Type B pancreatic cell (in vitro differentiated cells): Measurements from ENCODE around the gene ZWILCH. TPM values are rescaled to one million over a fixed set of nuclear protein-coding genes. Genes with fewer than 3 reads are reported as not detected.

ENCODE experiments used
- DNase-seq: peaks from one replicate; pipeline ENCODE4 v3.0.0; 2021; ENCODE audit warnings: mixed read lengths; ENCODE audit not compliant: unreplicated experiment; ENCODE audit errors: extremely low spot score
- H3K27ac Mint-ChIP-seq: 2 replicates; pipeline ENCODE4 v1.8.0; 2021; ENCODE audit warnings: mild to moderate bottlenecking, mixed read lengths
- H3K27me3 Mint-ChIP-seq: 2 replicates; pipeline ENCODE4 v1.8.0; 2021; ENCODE audit warnings: mixed read lengths
- H3K36me3 Mint-ChIP-seq: 2 replicates; pipeline ENCODE4 v1.8.0; 2021; ENCODE audit warnings: mixed read lengths
- H3K4me1 Mint-ChIP-seq: one replicate; pipeline ENCODE4 v1.8.0; 2021; ENCODE audit warnings: mixed read lengths; ENCODE audit not compliant: unreplicated experiment
- H3K4me3 Mint-ChIP-seq: 2 replicates; pipeline ENCODE4 v1.8.0; 2021; ENCODE audit warnings: mild to moderate bottlenecking, mixed read lengths
- H3K9me3 Mint-ChIP-seq: 2 replicates; pipeline ENCODE4 v1.8.0; 2021; ENCODE audit warnings: mixed read lengths
- microRNA-seq: library from miRNA; unstranded; fragments of <30 nt; microRNA quantifications from one replicate; pipeline ENCODE4, GENCODE V29; 2020
- total RNA-seq: library from RNA; stranded (reverse); gene quantifications from 2 replicates; pipeline ENCODE4 v1.2.1, GENCODE V29; 2021; ENCODE audit warnings: low replicate concordance
- TF ChIP-seq, protein P1 (sequence below): fragments of 200-600 bp; sonication (generic); conservative IDR thresholded peaks from 2 replicates; pipeline ENCODE4 v1.5.0; 2021; ENCODE audit warnings: antibody characterized with exemption, mild to moderate bottlenecking

The ZWILCH gene
- total RNA-seq, 1 donor from 2014 or later = 23.2 TPM

DNA sequence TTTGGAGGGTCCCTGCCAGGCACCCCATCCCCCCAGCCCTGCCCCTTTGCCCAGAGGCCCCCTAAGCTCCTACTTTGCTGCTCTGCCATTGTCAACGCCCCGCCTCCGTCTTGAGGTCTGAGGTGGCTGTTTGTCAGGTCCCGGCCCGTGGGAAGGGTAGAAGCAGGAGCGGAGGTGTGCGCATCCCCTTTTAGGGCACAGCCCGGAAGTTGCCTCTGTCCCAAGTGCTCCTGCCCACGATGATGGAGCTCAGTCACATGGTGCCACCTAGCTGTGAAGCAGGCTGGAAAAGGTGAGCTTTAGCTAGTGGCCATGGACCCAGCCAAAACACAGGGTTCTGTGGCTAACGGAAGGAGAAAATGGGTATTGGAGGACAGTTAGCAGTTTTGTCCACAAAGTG lies 89.2 kb downstream of the ZWILCH start:
- H3K4me1 Mint-ChIP-seq = peaks cover 16% of the 10 kb centered on the region
- TF ChIP-seq, protein P1, sequence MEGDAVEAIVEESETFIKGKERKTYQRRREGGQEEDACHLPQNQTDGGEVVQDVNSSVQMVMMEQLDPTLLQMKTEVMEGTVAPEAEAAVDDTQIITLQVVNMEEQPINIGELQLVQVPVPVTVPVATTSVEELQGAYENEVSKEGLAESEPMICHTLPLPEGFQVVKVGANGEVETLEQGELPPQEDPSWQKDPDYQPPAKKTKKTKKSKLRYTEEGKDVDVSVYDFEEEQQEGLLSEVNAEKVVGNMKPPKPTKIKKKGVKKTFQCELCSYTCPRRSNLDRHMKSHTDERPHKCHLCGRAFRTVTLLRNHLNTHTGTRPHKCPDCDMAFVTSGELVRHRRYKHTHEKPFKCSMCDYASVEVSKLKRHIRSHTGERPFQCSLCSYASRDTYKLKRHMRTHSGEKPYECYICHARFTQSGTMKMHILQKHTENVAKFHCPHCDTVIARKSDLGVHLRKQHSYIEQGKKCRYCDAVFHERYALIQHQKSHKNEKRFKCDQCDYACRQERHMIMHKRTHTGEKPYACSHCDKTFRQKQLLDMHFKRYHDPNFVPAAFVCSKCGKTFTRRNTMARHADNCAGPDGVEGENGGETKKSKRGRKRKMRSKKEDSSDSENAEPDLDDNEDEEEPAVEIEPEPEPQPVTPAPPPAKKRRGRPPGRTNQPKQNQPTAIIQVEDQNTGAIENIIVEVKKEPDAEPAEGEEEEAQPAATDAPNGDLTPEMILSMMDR = no peak
- no peaks in the 10 kb centered on the region for H3K36me3 Mint-ChIP-seq
- DNase-seq = no peak
- no peak overlapping the region for H3K4me3 Mint-ChIP-seq
- no peak overlapping the region for H3K27ac Mint-ChIP-seq
- no peaks in the 10 kb centered on the region for H3K9me3 Mint-ChIP-seq
- H3K27me3 Mint-ChIP-seq = peaks cover 16% of the 10 kb centered on the region

DNA sequence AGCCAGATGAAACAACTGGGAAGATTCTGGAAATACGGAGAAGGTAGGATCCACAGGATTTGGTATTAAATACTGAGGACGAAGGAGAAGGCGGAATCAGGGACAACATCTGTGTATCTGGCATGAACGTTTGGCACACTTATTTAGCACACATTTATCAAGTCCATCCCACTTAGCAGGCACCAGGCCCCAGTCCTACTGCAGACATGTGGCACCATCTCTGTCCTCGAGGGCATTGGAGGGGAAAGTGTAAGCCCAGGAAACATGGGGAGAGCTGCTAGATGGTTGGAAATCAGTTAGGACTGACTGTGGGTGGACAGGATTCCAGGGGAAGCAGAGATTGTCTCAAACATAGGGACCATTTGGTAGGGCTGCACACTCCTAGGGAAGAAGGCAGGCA lies 89.7 kb downstream of the ZWILCH start:
- Mint-ChIP-seq H3K27ac (no peak overlapping the region), H3K36me3 (no peaks in the 10 kb centered on the region), H3K4me1 (peaks cover 16% of the 10 kb centered on the region), H3K9me3 (no peaks in the 10 kb centered on the region), H3K27me3 (peaks cover 16% of the 10 kb centered on the region), H3K4me3 (no peak overlapping the region)
- TF ChIP-seq, protein P1 = no peak
- no peak for DNase-seq

DNA sequence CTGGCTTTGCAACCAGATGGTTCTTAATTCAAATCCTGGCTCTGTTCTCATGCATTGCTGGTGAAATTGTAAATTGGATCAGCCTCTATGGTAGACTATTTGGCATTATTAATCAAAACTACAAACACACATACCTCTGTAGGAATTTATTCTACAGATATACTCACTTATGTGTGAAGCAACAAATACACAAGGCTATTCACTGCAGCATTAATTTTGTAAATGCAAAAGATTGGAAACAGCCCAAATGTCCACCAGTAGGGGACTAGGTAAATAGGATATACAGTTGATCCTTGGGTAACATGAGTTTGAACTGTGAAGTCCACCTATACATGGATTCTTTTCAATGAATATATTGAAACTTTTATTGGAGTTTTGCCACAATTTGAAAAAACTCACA lies 90.2 kb downstream of the ZWILCH start:
- DNase-seq = no peak
- TF ChIP-seq, protein P1 = no peak
- Mint-ChIP-seq H3K4me1 (peaks cover 16% of the 10 kb centered on the region), H3K9me3 (no peaks in the 10 kb centered on the region), H3K27ac (no peak overlapping the region), H3K4me3 (no peak overlapping the region), H3K27me3 (peaks cover 15% of the 10 kb centered on the region), H3K36me3 (no peaks in the 10 kb centered on the region)

DNA sequence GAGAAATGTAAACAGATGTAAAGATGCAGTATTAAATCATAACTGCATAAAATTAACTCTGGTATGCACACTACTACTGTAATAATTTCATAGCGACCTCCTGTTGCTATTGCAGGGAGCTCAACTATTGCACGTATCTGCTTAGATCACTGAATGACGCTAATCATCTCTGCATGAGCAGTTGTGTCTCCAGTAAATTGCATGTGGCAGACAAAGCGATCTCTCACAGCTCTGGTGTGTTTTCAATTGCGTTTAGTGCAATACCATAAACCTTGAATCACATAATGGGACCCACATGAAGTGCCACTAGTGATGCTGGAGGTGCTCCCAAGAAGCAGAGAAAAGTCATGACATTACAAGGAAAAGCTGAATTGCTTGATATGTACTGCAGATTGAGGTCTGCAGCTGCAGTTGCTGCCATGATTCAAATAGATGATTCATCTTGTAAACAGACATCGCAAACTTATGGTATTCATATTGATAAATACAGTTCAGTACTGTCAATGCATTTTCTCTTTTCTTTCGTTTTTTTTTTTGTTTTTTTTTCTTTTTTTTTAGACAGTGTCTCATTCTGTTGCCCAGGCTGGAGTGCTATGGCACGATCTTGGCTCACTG lies 90.9 kb downstream of the ZWILCH start:
- TF ChIP-seq, protein P1 = no peak
- H3K4me1 Mint-ChIP-seq = peaks cover 9% of the 10 kb centered on the region
- peaks cover 13% of the 10 kb centered on the region for H3K27me3 Mint-ChIP-seq
- DNase-seq = no peak
- H3K27ac Mint-ChIP-seq = no peak overlapping the region
- no peaks in the 10 kb centered on the region for H3K36me3 Mint-ChIP-seq
- no peaks in the 10 kb centered on the region for H3K9me3 Mint-ChIP-seq
- H3K4me3 Mint-ChIP-seq = no peak overlapping the region

DNA sequence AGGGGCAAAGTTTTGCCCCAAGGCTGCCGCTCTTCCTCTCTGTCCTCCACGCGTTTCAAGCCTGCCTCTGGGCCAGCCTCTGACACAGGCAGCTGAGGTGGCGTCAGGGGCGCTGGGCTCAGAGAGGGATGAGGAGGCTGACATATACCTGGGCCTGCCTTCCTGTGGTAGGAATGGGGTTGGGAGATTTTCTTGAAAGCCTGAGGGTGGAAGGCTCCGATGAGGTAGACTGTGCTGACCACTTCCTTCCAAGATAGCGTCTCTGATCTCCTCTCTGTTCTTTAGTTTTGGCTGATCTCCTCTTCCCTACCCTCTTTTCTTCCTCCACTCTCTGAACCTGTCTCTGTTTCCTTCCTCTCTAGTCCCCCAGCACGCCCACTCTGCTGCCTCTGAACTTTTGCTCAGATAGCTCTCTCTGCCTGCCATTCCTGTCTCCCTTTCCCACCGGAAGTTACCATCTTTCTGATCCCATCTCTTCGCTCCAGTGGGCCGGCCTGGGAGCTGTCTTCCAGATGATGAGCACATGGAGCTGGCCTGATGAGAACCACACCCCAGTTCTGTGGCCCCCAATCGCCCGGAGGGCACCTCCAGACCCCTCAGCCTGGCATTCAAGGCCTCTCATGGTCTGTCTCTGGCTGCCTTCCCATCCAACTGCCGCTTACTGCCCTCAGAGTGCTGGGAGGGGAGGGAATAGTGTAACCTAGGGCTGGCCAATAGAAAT lies 93.1 kb downstream of the ZWILCH start:
- Mint-ChIP-seq H3K27me3 (peaks cover 10% of the 10 kb centered on the region), H3K36me3 (no peaks in the 10 kb centered on the region), H3K4me3 (no peak overlapping the region), H3K4me1 (peaks cover 4% of the 10 kb centered on the region), H3K9me3 (no peaks in the 10 kb centered on the region), H3K27ac (no peak overlapping the region)
- TF ChIP-seq, protein P1 = no peak
- no peak for DNase-seq

Small RNAs within 50 kb of the gene (microRNA-seq; reads per million reads assigned to microRNA genes)
- gene MIR4512 = not detected

Other genes with a start within 250 kb of the ZWILCH start
- 21.6 and 37.7 TPM in 2 replicates for gene DIS3L, start 211.8 kb upstream of the ZWILCH start, total RNA-seq
- gene TIPIN, start 148.6 kb upstream of the ZWILCH start, total RNA-seq = 8.3 and 14.3 TPM in 2 replicates
- gene MAP2K1, start 118.4 kb upstream of the ZWILCH start, total RNA-seq = 27.5 and 33.8 TPM in 2 replicates
- 25.3 and 27.8 TPM in 2 replicates for gene SNAPC5, start 7.6 kb upstream of the ZWILCH start, total RNA-seq
- 2,930 and 3,234 TPM in 2 replicates for gene RPL4, start 471 bp upstream of the ZWILCH start, total RNA-seq
- 1.4 TPM in 1 of 2 replicates, not detected in the other for gene LCTL, start 60.7 kb downstream of the ZWILCH start, total RNA-seq
- gene SMAD6, start 196.9 kb downstream of the ZWILCH start, total RNA-seq = 27.0 and 31.7 TPM in 2 replicates